GM23338 (cell line): ENCODE measurements around the gene BARD1. TPM values are rescaled to one million over a fixed set of nuclear protein-coding genes. Genes with fewer than 3 reads are reported as not detected.

ENCODE experiments used
- ATAC-seq: fragments of 200-7000 bp; cut with Tn5 transposase; 3 replicates; pipeline ENCODE4 v1.9.1; 2020
- DNase-seq: peaks from one replicate; pipeline ENCODE4 v3.0.0-alpha.2; 2015; ENCODE audit warnings: low spot score
- H2AFZ ChIP-seq: fragments of 200-600 bp; sonication (generic); 2 replicates; pipeline ENCODE4 v1.8.0; 2016; ENCODE audit warnings: antibody characterized with exemption, mild to moderate bottlenecking, moderate library complexity
- H3F3A ChIP-seq: fragments of 200-600 bp; sonication (generic); replicated peaks from 2 replicates; pipeline ENCODE4 v1.8.0; 2017; ENCODE audit warnings: antibody characterized with exemption, mixed run types, low read depth
- H3K27ac ChIP-seq: fragments of 200-600 bp; sonication (generic); 2 replicates; pipeline ENCODE4 v1.6.1; 2016; ENCODE audit warnings: low read depth
- H3K27me3 ChIP-seq: fragments of 200-600 bp; sonication (generic); 2 replicates; pipeline ENCODE4 v1.8.0; 2016; ENCODE audit warnings: mild to moderate bottlenecking, mixed run types, moderate library complexity; ENCODE audit not compliant: insufficient read depth
- H3K36me3 ChIP-seq: fragments of 200-600 bp; sonication (generic); 2 replicates; pipeline ENCODE4 v1.8.0; 2016; ENCODE audit warnings: mild to moderate bottlenecking; ENCODE audit not compliant: insufficient read depth
- H3K4me1 ChIP-seq: fragments of 200-600 bp; sonication (generic); 2 replicates; pipeline ENCODE4 v1.8.0; 2016; ENCODE audit warnings: mild to moderate bottlenecking, moderate library complexity; ENCODE audit not compliant: insufficient read depth
- H3K4me2 ChIP-seq: fragments of 200-600 bp; sonication (generic); 2 replicates; pipeline ENCODE4 v1.7.1; 2017; ENCODE audit warnings: mixed run types
- H3K4me3 ChIP-seq: fragments of 200-600 bp; sonication (generic); 2 replicates; pipeline ENCODE4 v1.6.1; 2016; ENCODE audit warnings: mixed run types
- H3K79me2 ChIP-seq: fragments of 200-600 bp; sonication (generic); replicated peaks from 2 replicates; pipeline ENCODE4 v1.8.0; 2017; ENCODE audit warnings: mild to moderate bottlenecking; ENCODE audit not compliant: insufficient read depth
- H3K9me2 ChIP-seq: fragments of 200-600 bp; sonication (generic); 2 replicates; pipeline ENCODE4 v1.8.0; 2017; ENCODE audit not compliant: insufficient read depth
- H4K20me1 ChIP-seq: fragments of 200-600 bp; sonication (generic); replicated peaks from 2 replicates; pipeline ENCODE4 v1.8.0; 2017; ENCODE audit warnings: mild to moderate bottlenecking; ENCODE audit not compliant: insufficient read depth
- H3K27ac Mint-ChIP-seq: 2 replicates; pipeline ENCODE4 v1.8.0; 2020; ENCODE audit warnings: inconsistent platforms, mild to moderate bottlenecking, moderate library complexity, mixed read lengths
- H3K27me3 Mint-ChIP-seq: 3 replicates; pipeline ENCODE4 v1.8.0; 2022; ENCODE audit warnings: low read depth, mild to moderate bottlenecking, moderate library complexity, mixed read lengths, inconsistent platforms; ENCODE audit not compliant: insufficient read depth, poor library complexity
- H3K36me3 Mint-ChIP-seq: 3 replicates; pipeline ENCODE4 v1.8.0; 2021; ENCODE audit warnings: low read depth, mild to moderate bottlenecking, inconsistent platforms, moderate library complexity, mixed read lengths
- H3K4me1 Mint-ChIP-seq: 3 replicates; pipeline ENCODE4 v1.8.0; 2020; ENCODE audit warnings: mild to moderate bottlenecking, inconsistent platforms, mixed read lengths
- H3K4me3 Mint-ChIP-seq: 3 replicates; pipeline ENCODE4 v1.8.0; 2021; ENCODE audit warnings: moderate library complexity, mild to moderate bottlenecking, inconsistent platforms, mixed read lengths
- H3K9me3 Mint-ChIP-seq: 3 replicates; pipeline ENCODE4 v1.8.0; 2020; ENCODE audit warnings: moderate library complexity, mild to moderate bottlenecking, inconsistent platforms, mixed read lengths
- CREB1 ChIP-seq: fragments of 250-450 bp; sonication (Bioruptor Pico); IDR thresholded peaks from 2 replicates; pipeline ENCODE4 v1.5.0; 2020; ENCODE audit warnings: low read depth, mild to moderate bottlenecking, moderate library complexity
- CTCF ChIP-seq, 2 experiments: fragments of 200-600 bp in 1 of 2; sonication (generic) in 1 of 2; conservative IDR thresholded peaks; 2 replicates each; pipeline versions ENCODE4 v1.5.1 to v1.6.1; 2016 to 2017; ENCODE audit warnings: antibody characterized with exemption in 2 of 2, low read depth in 2 of 2, mild to moderate bottlenecking in 2 of 2, moderate library complexity in 1 of 2
- ETS1 ChIP-seq: IDR thresholded peaks from 2 replicates; pipeline ENCODE4 v1.6.1; 2016; ENCODE audit warnings: antibody characterized with exemption
- EZH2 ChIP-seq: fragments of 200-600 bp; sonication (generic); IDR thresholded peaks from one replicate; pipeline ENCODE4 v1.8.0; 2017; ENCODE audit warnings: antibody characterized with exemption, mild to moderate bottlenecking, low read depth; ENCODE audit not compliant: unreplicated experiment
- EZH2phosphoT487 ChIP-seq: fragments of 200-600 bp; sonication (generic); IDR thresholded peaks from one replicate; pipeline ENCODE4 v1.8.1; 2018; ENCODE audit warnings: antibody characterized with exemption; ENCODE audit not compliant: unreplicated experiment
- NANOG ChIP-seq: IDR thresholded peaks from 2 replicates; pipeline ENCODE4 v1.6.1; 2016; ENCODE audit warnings: antibody characterized with exemption, borderline replicate concordance
- REST ChIP-seq: IDR thresholded peaks from one replicate; pipeline ENCODE4 v1.6.1; 2018; ENCODE audit warnings: antibody characterized with exemption; ENCODE audit not compliant: unreplicated experiment
- ZNF114 ChIP-seq: fragments of 250-450 bp; sonication (Bioruptor Pico); IDR thresholded peaks from 2 replicates; pipeline ENCODE4 v1.5.0; 2020; ENCODE audit warnings: mild to moderate bottlenecking, moderate library complexity
- ZNF331 ChIP-seq: fragments of 250-450 bp; sonication (Bioruptor Pico); IDR thresholded peaks from 2 replicates; pipeline ENCODE4 v1.5.0; 2020; ENCODE audit warnings: low read depth, mild to moderate bottlenecking, moderate library complexity
- polyA plus RNA-seq: library from polyadenylated mRNA; unstranded; fragments of >200 nt; fragmentation: Nextera tagmentation; extraction: Ambion mirVana; gene quantifications from 2 replicates; pipeline ENCODE4 v1.2.1, GENCODE V29; 2016
- total RNA-seq: library from RNA; depleted of rRNA; stranded (reverse); fragments of >200 nt; shearing (Covaris generic); gene quantifications from 2 replicates; pipeline ENCODE4 v1.2.3, GENCODE V29; 2014

Gene BARD1
- total and polyA plus RNA-seq, 2 experiments from 2014 or later = 33.9 to 61.0 TPM

- TF ChIP-seq REST (no peak), CTCF (conservative IDR thresholded peaks at IDR 0.05; ENCODE audit: low read depth in 2 of 2) (no peak), ZNF114 (no peak), CREB1 (CRISPR knock-in tag) (no peak), EZH2phosphoT487 (no peak), NANOG (no peak), ZNF331 (CRISPR knock-in tag) (no peak), EZH2 (no peak)
Observed at GRCh38 chr2:214836568-214836967, 27.1 kb upstream of the BARD1 start (continued).

- Mint-ChIP-seq H3K27me3 (peaks cover 3% of the 10 kb centered on the region), H3K36me3 (peaks cover 4% of the 10 kb centered on the region; the same call in 2 of the 3 replicates), H3K4me3 (no peak overlapping the region), H3K27ac (no peak overlapping the region), H3K9me3 (peaks cover 6% of the 10 kb centered on the region; the same call in 2 of the 3 replicates), H3K4me1 (peaks cover 7% of the 10 kb centered on the region)
- H3K79me2 ChIP-seq = no peaks in the 10 kb centered on the region
- H3K36me3 ChIP-seq = no peaks in the 10 kb centered on the region
- no peak overlapping the region for H3K27ac ChIP-seq
- TF ChIP-seq CTCF (conservative IDR thresholded peaks at IDR 0.05; ENCODE audit: low read depth in 2 of 2) (peak; percentile 61 to 72), EZH2phosphoT487 (no peak), ETS1 (no peak), EZH2 (no peak), ZNF114 (no peak), NANOG (no peak)
- ATAC-seq (peak; percentile 91), DNase-seq (peak; percentile 68)
- no peak overlapping the region for H3K4me2 ChIP-seq
- no peaks in the 10 kb centered on the region for H3F3A ChIP-seq
- no peaks in the 10 kb centered on the region for H3K4me1 ChIP-seq
- H4K20me1 ChIP-seq = no peaks in the 10 kb centered on the region
- no peaks in the 10 kb centered on the region for H3K27me3 ChIP-seq
- no peak overlapping the region for H3K4me3 ChIP-seq
- no peaks in the 10 kb centered on the region for H3K9me2 ChIP-seq
- H2AFZ ChIP-seq = no peak overlapping the region
Observed at GRCh38 chr2:214830794-214831346, 21.4 kb upstream of the BARD1 start.
